Measurements from ENCODE around the gene GPR25.
A peak's percentile ranks its signal among the peaks of the same experiment; 100 is the strongest.

Gene GPR25

GRCh38 chr1:200905411-200906052 lies 32.8 kb downstream of the GPR25 start:
- peak; percentile 97 for ATAC-seq (ENCODE audit: insufficient read depth, low read depth)
- no peaks in the 10 kb centered on the region for H3K9me3 ChIP-seq (ENCODE audit: insufficient read depth, low read length, severe bottlenecking)
- no peaks in the 10 kb centered on the region for H3K27me3 ChIP-seq (ENCODE audit: insufficient read depth, low read length, poor library complexity)
- H2AFZ ChIP-seq (ENCODE audit: low read depth, low read length): no peak overlapping the region
- peak overlapping the region; percentile 16; the same call in 1 of the 2 replicates for H3K27ac ChIP-seq (ENCODE audit: low read length)
- H4K20me1 ChIP-seq (ENCODE audit: insufficient read depth, low read length): no peaks in the 10 kb centered on the region
- peak; percentile 57 for DNase-seq
- no peak overlapping the region for H3K4me3 ChIP-seq (ENCODE audit: low read depth in 1 of 2, low read length in 2 of 2)
- no peaks in the 10 kb centered on the region for H3K36me3 ChIP-seq (ENCODE audit: insufficient read depth, low read length)
- no peak overlapping the region for H3K9ac ChIP-seq (ENCODE audit: low read depth, low read length)
- H3K4me2 ChIP-seq (ENCODE audit: insufficient read depth, low read length): no peak overlapping the region
- TF ChIP-seq EZH2 (IDR thresholded peaks at IDR 0.05; ENCODE audit: borderline replicate concordance, low read depth, low read length, severe bottlenecking): no peak
- TF ChIP-seq, protein P1, sequence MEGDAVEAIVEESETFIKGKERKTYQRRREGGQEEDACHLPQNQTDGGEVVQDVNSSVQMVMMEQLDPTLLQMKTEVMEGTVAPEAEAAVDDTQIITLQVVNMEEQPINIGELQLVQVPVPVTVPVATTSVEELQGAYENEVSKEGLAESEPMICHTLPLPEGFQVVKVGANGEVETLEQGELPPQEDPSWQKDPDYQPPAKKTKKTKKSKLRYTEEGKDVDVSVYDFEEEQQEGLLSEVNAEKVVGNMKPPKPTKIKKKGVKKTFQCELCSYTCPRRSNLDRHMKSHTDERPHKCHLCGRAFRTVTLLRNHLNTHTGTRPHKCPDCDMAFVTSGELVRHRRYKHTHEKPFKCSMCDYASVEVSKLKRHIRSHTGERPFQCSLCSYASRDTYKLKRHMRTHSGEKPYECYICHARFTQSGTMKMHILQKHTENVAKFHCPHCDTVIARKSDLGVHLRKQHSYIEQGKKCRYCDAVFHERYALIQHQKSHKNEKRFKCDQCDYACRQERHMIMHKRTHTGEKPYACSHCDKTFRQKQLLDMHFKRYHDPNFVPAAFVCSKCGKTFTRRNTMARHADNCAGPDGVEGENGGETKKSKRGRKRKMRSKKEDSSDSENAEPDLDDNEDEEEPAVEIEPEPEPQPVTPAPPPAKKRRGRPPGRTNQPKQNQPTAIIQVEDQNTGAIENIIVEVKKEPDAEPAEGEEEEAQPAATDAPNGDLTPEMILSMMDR (IDR thresholded peaks at IDR 0.05; ENCODE audit: borderline replicate concordance, extremely low read depth, low read length, poor library complexity, severe bottlenecking): no peak
- peaks cover 17% of the 10 kb centered on the region for H3K4me1 ChIP-seq (ENCODE audit: insufficient read depth, low read length)
- H3K79me2 ChIP-seq (ENCODE audit: insufficient read depth, low read length): no peaks in the 10 kb centered on the region

GRCh38 chr1:200906491-200906890 lies 33.7 kb downstream of the GPR25 start:
- DNase-seq (no peak), ATAC-seq (ENCODE audit: insufficient read depth, low read depth) (no peak)
- no peak overlapping the region for H3K9ac ChIP-seq (ENCODE audit: low read depth, low read length)
- H3K4me2 ChIP-seq (ENCODE audit: insufficient read depth, low read length): no peak overlapping the region
- no peak overlapping the region for H3K27ac ChIP-seq (ENCODE audit: low read length)
- H3K9me3 ChIP-seq (ENCODE audit: insufficient read depth, low read length, severe bottlenecking): no peaks in the 10 kb centered on the region
- no peak overlapping the region for H3K4me3 ChIP-seq (ENCODE audit: low read depth in 1 of 2, low read length in 2 of 2)
- no peaks in the 10 kb centered on the region for H3K79me2 ChIP-seq (ENCODE audit: insufficient read depth, low read length)
- H3K4me1 ChIP-seq (ENCODE audit: insufficient read depth, low read length): peaks cover 17% of the 10 kb centered on the region
- no peaks in the 10 kb centered on the region for H4K20me1 ChIP-seq (ENCODE audit: insufficient read depth, low read length)
- no peaks in the 10 kb centered on the region for H3K36me3 ChIP-seq (ENCODE audit: insufficient read depth, low read length)
- H3K27me3 ChIP-seq (ENCODE audit: insufficient read depth, low read length, poor library complexity): no peaks in the 10 kb centered on the region
- TF ChIP-seq EZH2 (IDR thresholded peaks at IDR 0.05; ENCODE audit: borderline replicate concordance, low read depth, low read length, severe bottlenecking): no peak
- TF ChIP-seq, protein P1 (IDR thresholded peaks at IDR 0.05; ENCODE audit: borderline replicate concordance, extremely low read depth, low read length, poor library complexity, severe bottlenecking): no peak
- H2AFZ ChIP-seq (ENCODE audit: low read depth, low read length): no peak overlapping the region

- Histone ChIP-seq H3K4me1 (ENCODE audit: insufficient read depth, low read length) (peaks cover 17% of the 10 kb centered on the region), H3K27me3 (ENCODE audit: insufficient read depth, low read length, poor library complexity) (no peaks in the 10 kb centered on the region), H4K20me1 (ENCODE audit: insufficient read depth, low read length) (no peaks in the 10 kb centered on the region), H3K9me3 (ENCODE audit: insufficient read depth, low read length, severe bottlenecking) (no peaks in the 10 kb centered on the region), H3K27ac (ENCODE audit: low read length) (no peak overlapping the region), H3K79me2 (ENCODE audit: insufficient read depth, low read length) (no peaks in the 10 kb centered on the region), H3K4me3 (ENCODE audit: low read depth in 1 of 2, low read length in 2 of 2) (no peak overlapping the region), H2AFZ (ENCODE audit: low read depth, low read length) (no peak overlapping the region), H3K4me2 (ENCODE audit: insufficient read depth, low read length) (no peak overlapping the region), H3K36me3 (ENCODE audit: insufficient read depth, low read length) (no peaks in the 10 kb centered on the region), H3K9ac (ENCODE audit: low read depth, low read length) (no peak overlapping the region)
- no peak for TF ChIP-seq EZH2 (IDR thresholded peaks at IDR 0.05; ENCODE audit: borderline replicate concordance, low read depth, low read length, severe bottlenecking)
- TF ChIP-seq, protein P1 (IDR thresholded peaks at IDR 0.05; ENCODE audit: borderline replicate concordance, extremely low read depth, low read length, poor library complexity, severe bottlenecking): no peak
- DNase-seq (no peak), ATAC-seq (ENCODE audit: insufficient read depth, low read depth) (no peak)
These were observed 34.9 kb downstream of the GPR25 start for GRCh38 chr1:200907611-200908097.
